Peyer's patch (tissue), 4 donors: ENCODE data around the gene SMAGP.

Experiments used
- CTCF ChIP-seq, 6 experiments: fragments of 450-650 bp in 4 of 6; fragments of 200-600 bp in 2 of 6; sonication (generic) in 1 of 6; IDR thresholded peaks; one replicate each; pipeline ENCODE4 v1.5.1; 2017 to 2019; ENCODE audit warnings: antibody characterized with exemption in 6 of 6, mild to moderate bottlenecking in 3 of 6, moderate library complexity in 1 of 6
- POLR2A ChIP-seq, 2 donors: fragments of 450-650 bp; IDR thresholded peaks; one replicate each; pipeline ENCODE4 v1.5.1; 2017; ENCODE audit warnings: antibody characterized with exemption in 2 of 2, mild to moderate bottlenecking in 2 of 2, moderate library complexity in 2 of 2

GRCh38 chr12:51195841-51196240 lies 74.4 kb downstream of the SMAGP start:
- TF ChIP-seq CTCF (IDR thresholded peaks at IDR 0.05) (no peak), POLR2A (IDR thresholded peaks at IDR 0.05) (no peak)
